HG02943 (cell line): ENCODE data around the gene NAA38.

Source experiments
- ATAC-seq: cut with Tn5 transposase; IDR thresholded peaks from one replicate; pipeline ENCODE4 v1.9.1; 2021; ENCODE audit warnings: mild to moderate bottlenecking, low read depth, moderate library complexity; ENCODE audit not compliant: unreplicated experiment

The NAA38 gene

GRCh38 chr17:7842380-7843256, 14.7 kb downstream of the NAA38 start:
- ATAC-seq: no peak

GRCh38 chr17:7841915-7842379, 15.4 kb downstream of the NAA38 start:
- ATAC-seq: no peak

- no peak for ATAC-seq
These were observed 15.9 kb downstream of the NAA38 start for GRCh38 chr17:7841396-7841914.

DNA sequence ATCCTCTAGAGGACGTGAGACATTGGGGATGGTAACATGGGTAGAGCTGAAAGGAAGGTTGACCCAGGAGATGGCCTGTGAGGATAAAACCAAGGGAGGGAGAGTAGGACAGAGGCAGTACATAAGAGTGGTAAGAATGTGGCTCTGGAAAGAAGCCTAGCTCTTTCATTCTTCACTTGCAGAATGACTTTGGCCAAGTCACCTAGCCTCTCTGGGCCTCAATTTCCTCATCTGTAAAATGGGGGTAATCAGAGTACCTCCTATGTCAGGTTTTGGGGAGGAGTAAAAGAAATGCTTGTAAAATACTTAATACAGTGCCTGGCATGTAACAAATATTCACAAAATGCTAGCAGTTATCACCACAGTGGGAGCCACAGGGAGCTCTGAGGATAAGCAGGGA, 16.5 kb downstream of the NAA38 start:
- no peak for ATAC-seq

DNA sequence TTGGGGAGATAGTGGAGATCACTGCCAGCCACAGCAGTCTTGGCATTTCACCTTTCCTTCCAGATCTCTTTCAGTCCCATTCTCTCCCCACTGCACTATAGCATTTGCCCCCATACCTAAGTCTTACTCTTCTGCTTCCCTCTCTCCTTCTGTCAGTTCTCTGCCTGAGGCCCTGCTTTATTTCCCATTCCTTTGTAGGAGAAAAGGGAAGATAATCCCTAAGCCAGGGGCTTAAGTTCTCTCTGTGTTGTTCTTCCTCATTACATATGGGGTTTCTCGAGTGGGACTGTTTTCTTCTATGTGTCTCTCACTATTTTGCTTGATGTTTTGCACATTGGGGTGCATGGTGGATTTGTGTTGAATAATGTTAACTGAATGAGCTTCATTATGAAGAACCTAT, 16.9 kb downstream of the NAA38 start:
- ATAC-seq: no peak

DNA sequence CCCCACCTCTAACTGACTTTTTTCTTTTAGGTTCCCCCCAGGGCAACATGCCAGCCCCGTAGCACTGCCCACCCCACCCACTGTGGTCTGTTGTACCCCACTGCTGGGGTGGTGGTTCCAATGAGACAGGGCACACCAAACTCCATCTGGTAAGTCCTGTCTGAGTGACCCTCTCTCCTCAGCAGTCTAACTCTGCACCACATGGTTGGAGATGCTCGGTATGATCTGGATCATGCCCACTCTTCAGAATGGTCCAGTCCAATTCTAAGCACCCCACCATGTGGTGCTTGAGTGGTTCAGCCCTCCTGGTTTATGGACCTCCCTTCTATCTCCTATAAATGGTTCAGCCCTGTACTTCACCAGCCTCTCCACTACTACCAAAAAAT, 17.5 kb downstream of the NAA38 start:
- no peak for ATAC-seq

DNA sequence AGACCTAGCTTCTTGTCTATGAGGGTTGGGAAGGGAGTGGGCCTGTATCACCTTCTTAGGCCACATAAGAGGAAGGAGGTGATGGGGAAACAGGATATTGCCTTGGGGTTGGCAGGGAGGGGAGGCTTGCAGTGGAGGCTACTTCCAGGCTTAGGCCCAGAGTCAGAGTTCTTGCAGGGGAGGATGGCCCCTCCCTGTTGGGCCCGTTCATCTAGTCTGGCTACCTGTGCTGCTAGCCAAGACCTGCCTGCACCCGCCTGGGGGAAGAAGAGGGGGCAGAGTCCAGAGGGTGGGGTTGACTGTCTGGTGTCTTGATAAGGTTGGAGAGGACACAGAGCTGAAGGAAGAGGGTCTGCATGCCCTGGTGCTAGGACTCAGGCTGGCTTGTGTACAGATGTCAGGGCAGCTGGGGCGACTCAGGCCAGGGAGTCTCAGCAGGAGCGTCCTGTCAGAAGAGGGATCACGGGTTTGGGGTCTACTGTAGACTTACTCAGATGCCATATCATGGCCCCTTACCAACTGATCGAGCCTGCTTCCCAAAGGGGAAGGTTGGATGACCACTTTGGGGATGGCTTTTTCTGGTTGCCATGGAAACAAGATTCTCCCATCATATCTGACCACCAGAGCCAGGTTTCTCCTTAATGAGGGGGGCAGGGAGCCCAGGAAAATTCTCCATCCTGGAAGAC, 18.0 kb downstream of the NAA38 start:
- ATAC-seq: no peak

DNA sequence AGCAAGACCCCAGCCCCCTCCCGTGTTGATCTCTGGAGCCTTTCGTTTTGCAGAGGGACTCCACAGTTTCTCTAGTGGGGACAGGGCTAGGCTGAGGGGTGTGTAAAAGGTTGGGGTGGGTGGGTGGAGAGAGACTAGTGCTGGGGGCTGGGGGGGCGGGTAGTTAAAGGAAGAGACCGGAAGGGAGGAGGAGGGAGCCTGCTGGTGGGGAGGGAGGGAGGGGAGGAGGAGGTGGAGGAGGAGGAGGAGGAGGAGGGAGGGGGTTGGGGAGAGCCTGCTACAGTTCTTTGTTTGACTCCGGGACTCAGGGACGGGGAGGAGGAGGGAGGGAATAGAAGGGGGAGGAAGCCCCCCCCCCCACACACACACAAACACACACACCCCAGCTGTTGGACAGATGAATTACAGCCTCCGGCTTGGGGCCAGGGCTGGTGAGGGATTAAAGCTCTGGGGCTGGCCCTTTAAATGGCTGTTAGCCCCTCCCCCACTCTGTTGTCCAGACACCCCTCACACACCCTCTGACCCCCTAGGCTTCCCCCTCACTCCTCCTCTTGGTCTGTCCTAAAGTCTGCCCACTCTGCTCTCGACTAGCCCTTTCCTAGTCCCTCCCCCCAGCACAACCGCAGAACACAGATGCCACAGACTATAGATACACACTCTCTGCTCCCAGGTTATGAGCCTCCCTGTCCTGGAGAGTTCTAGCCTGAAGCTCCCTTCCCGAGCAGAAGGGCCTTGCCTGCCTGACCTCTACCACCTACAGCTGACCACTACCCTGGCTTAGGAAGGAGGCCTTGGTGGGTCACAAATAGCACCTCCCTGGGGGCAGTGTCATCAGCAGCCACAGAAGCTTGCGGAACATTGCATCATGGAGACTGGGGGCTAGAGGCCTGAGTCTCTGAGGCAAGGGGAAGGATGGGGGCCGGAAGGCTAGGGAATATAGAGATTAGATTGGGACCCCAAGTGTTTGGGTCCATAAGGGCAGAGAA, 19.0 kb downstream of the NAA38 start:
- no peak for ATAC-seq

GRCh38 chr17:7837408-7838088, 19.8 kb downstream of the NAA38 start:
- no peak for ATAC-seq

DNA sequence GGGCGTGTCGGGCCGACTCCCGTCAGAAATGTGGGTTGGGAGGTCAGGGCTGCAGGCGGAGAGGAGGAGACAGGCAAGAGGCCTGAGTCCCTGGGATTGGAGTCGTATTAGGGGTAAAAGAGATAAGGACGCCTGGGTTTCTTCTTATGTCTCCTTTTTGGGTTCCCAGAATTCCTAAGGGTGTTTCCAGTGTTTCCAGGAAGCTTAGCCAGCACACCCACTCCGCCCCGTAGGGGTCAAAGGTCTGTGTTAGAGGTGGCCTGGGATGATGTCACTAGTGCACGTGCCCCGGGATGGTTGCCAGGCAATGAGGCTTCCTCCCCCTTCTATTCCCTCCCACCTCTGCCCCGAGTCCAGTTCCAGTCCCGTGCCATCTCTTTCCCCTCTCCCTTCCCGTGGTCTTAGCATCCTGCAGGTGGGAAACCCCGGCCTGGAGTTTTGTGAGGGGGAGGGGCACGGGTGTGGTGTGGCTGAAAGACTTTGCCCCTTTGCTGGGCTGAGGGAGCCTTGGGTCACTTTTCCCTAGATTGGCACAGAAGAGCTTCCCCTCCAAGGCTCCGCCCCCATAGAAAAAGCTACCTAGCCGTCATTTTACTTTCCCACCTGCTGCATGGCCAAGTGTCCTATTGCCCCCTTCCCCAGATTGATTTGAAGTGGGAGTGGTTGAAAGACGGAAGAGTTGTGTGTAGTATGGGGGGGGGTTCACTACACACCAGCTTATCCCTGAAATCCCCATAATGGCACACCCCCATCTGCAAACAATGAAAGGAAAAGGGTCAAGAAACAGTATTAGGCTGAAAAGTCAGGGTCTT, 20.6 kb downstream of the NAA38 start:
- no peak for ATAC-seq

DNA sequence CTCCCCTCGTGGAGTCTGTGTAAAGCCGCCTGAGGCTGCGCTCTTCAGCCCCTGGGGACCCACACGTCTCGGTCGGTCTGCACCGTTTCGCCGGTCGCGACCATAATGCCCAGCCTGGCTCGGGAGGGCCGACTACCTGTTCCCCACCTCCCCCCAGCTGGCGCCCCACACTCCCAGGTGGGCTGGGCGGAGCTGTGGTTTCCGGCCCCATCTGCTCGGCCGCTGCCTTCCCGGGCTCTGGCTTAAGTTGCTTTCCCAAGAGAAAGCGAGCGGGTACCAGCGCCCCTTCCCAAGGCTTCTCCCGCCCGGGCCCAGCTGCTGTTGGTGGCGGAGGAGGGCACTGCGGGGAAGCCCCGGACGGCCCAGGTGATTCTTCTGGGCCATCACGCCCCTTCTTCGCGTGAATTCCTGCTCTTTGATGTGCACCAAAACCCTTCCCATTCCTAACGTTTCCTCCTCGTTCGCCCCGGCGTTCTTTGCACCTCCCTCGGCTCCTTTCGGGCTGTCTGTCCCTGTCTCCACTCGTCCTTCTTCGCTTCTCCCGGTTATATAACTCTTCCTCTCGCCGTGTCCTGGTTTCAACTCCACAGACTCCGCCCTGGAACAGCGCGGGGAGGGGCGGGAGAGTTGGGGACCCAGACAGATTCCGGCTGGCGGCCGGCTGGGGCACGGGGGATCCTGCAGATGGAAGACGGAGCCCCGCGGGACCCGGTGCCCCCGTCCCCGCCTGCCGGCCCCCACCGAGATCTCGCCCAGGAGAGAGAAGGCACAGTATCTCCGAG, 21.4 kb downstream of the NAA38 start:
- ATAC-seq: no peak

DNA sequence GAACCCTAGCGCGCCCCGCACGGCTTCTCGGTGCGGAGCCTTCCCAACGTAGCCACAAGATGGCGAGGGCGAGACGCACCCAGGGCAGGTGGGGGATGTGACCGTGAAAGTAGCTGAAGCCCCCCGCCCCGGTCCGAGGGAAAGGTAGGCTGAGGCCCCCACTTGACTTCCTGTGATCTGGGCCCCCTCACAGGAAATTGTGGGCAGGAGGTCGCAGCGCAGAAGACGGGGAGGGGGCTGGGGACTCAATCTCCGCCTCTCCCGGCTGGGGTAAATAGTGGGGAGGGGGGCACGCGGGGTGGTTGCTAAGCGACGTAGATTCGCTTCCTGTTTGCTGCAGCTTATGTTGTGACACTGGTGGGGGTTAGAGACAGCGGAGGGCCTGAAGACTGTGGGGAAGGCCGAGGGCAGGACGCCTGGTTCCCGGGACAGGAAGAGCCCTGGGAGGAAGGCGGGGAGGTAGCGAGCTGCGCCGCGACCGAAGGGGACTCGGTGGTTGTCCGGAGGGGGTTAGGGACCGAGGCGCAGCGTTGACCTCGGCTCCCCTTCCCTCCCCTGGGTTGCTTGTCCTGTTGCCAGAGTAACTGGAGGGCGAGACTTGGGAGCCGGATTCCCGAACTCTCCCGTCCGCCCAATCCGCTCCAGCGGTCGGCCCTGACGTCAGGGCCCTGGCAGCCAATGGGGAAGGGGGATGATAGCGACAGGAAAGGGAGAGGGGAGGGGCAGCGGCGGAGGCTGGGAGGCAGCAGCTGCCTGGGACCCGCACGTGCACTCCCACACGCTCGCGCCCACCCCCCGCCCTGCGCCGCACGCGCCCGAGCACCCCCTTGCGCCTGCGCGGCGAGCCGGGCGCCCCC, 22.2 kb downstream of the NAA38 start:
- ATAC-seq: no peak

- ATAC-seq: no peak
These were observed 22.8 kb downstream of the NAA38 start for GRCh38 chr17:7834542-7834956.

DNA sequence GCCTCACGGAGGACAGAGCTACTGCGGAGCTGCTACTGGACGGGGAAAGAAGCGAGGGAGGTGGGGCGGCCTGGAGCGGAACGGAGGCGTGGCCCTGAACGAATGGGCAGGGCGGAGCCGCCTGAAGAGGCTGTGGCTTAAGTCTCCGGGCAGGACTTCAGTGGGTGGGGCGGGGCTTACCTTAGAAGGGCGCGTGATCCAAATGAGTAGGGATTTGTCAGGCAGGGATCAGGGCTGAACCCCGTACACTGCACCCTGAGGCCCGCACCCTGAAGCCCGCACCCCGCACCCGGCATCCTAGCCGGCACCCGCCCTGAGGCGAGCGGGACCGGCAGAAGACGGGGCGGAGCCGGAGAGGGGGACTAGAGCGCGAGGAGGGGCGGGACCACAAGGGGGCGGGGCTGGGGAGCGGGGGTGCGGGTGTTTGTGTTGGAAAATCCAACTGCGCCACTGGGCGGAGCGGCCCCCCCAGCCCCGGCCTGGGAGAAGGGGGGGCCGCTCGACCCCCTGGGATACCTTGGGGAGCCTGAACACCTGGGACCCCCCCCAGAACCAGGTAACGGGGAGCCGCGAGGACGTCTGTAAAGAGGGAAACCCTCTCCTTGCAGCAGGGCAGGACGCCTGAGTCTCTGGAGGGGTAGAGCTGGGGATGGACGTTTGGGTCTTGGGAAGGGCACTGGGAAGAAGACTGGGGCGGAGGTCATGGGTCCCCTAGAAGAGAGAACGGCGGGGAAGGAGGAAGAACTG, 23.4 kb downstream of the NAA38 start, which contains the start of gene KDM6B:
KDM6B (plus strand) TSS at position 423 of the 747 bp plus-strand sequence. CDS start 11,338 bp downstream, outside the sequence.
- peak; percentile 40 for ATAC-seq

- no peak for ATAC-seq
These were observed 24.2 kb downstream of the NAA38 start for GRCh38 chr17:7833011-7833794.

- ATAC-seq: no peak
These were observed 24.9 kb downstream of the NAA38 start for GRCh38 chr17:7832431-7832830.
